HG02642 (cell line): ENCODE data around the gene FRMD4A.
"Not testable (repeated sequence)": the region's sequence is repeated elsewhere in the genome, so short reads cannot be mapped to it uniquely, and the experiment has no call there.

Experiments
- ATAC-seq: cut with Tn5 transposase; IDR thresholded peaks from one replicate; pipeline ENCODE4 v1.9.1; 2021; ENCODE audit warnings: mild to moderate bottlenecking; ENCODE audit not compliant: unreplicated experiment, poor library complexity

Gene FRMD4A

GRCh38 chr10:14244801-14245211 is 85.9 kb downstream of the FRMD4A start:
- ATAC-seq: no peak

- no peak for ATAC-seq
Observed at GRCh38 chr10:14244147-14244546, 86.6 kb downstream of the FRMD4A start.

GRCh38 chr10:14243221-14243620 is 87.5 kb downstream of the FRMD4A start:
- no peak for ATAC-seq

GRCh38 chr10:14241196-14241595 is 89.5 kb downstream of the FRMD4A start:
- no peak for ATAC-seq

GRCh38 chr10:14240253-14241189 is 90.2 kb downstream of the FRMD4A start:
- no peak for ATAC-seq

- ATAC-seq: not testable (repeated sequence)
Observed at GRCh38 chr10:14238659-14239058, 92.1 kb downstream of the FRMD4A start.

GRCh38 chr10:14236341-14236740 is 94.4 kb downstream of the FRMD4A start:
- no peak for ATAC-seq

- ATAC-seq: no peak
Observed at GRCh38 chr10:14235566-14236195, 95.0 kb downstream of the FRMD4A start.

- ATAC-seq: no peak
Observed at GRCh38 chr10:14233566-14233965, 97.2 kb downstream of the FRMD4A start.

GRCh38 chr10:14228798-14229197 is 101.9 kb downstream of the FRMD4A start:
- ATAC-seq: not testable (repeated sequence)

GRCh38 chr10:14225379-14225778 is 105.3 kb downstream of the FRMD4A start:
- ATAC-seq: no peak

- no peak for ATAC-seq
Observed at GRCh38 chr10:14220026-14220425, 110.7 kb downstream of the FRMD4A start.

GRCh38 chr10:14219411-14219810 is 111.3 kb downstream of the FRMD4A start:
- ATAC-seq: no peak

- no peak for ATAC-seq
Observed at GRCh38 chr10:14215641-14216040, 115.1 kb downstream of the FRMD4A start.

GRCh38 chr10:14213703-14214102 is 117.0 kb downstream of the FRMD4A start:
- ATAC-seq: not testable (repeated sequence)

- ATAC-seq: no peak
Observed at GRCh38 chr10:14211610-14212009, 119.1 kb downstream of the FRMD4A start.

- ATAC-seq: no peak
Observed at GRCh38 chr10:14208231-14208630, 122.5 kb downstream of the FRMD4A start.

- no peak for ATAC-seq
Observed at GRCh38 chr10:14205233-14205632, 125.5 kb downstream of the FRMD4A start.

- no peak for ATAC-seq
Observed at GRCh38 chr10:14200698-14201544, 129.8 kb downstream of the FRMD4A start.

GRCh38 chr10:14199098-14199497 is 131.6 kb downstream of the FRMD4A start:
- ATAC-seq: not testable (repeated sequence)

GRCh38 chr10:14198078-14198477 is 132.6 kb downstream of the FRMD4A start:
- ATAC-seq: no peak
